Measurements from ENCODE around the gene PTPRC. TPM values are rescaled to one million over a fixed set of nuclear protein-coding genes. Genes with fewer than 3 reads are reported as not detected.

Gene PTPRC
- total and polyA plus RNA-seq, 2 donors: 130 to 490 TPM

- Histone ChIP-seq H3K27ac (ENCODE audit: low read depth in 1 of 2, low read length in 1 of 2) (no peak overlapping the region), H3K27me3 (ENCODE audit: control insufficient read depth in 2 of 2, insufficient read depth in 1 of 2, low read length in 1 of 2) (no peaks in the 10 kb centered on the region), H3K36me3 (ENCODE audit: control insufficient read depth in 2 of 2, insufficient read depth in 2 of 2, low read length in 1 of 2) (peaks cover 16 to 80% of the 10 kb centered on the region in 2 donors), H3K4me1 (ENCODE audit: control insufficient read depth in 2 of 2, insufficient read depth in 2 of 2, low read length in 2 of 2) (no peaks in the 10 kb centered on the region), H3K4me3 (ENCODE audit: low read length in 2 of 2) (no peak overlapping the region), H3K9me3 (ENCODE audit: control insufficient read depth in 2 of 2, insufficient read depth in 1 of 2, low read length in 1 of 2) (no peaks in the 10 kb centered on the region)
- 99% methylated on average over 5 of the region's 5 CpGs for WGBS
- DNase-seq (ENCODE audit: low read depth in 6 of 9, low spot score in 9 of 9): no peak
Measured at GRCh38 chr1:198708761-198709525, 70.1 kb downstream of the PTPRC start.

GRCh38 chr1:198711837-198712236 lies 73.0 kb downstream of the PTPRC start:
- H3K27me3 ChIP-seq (ENCODE audit: control insufficient read depth in 2 of 2, insufficient read depth in 1 of 2, low read length in 1 of 2): no peaks in the 10 kb centered on the region
- no peaks in the 10 kb centered on the region for H3K9me3 ChIP-seq (ENCODE audit: control insufficient read depth in 2 of 2, insufficient read depth in 1 of 2, low read length in 1 of 2)
- H3K4me3 ChIP-seq (ENCODE audit: low read length in 2 of 2): no peak overlapping the region
- 93% methylated on average over 1 of the region's 1 CpG for WGBS
- H3K4me1 ChIP-seq (ENCODE audit: control insufficient read depth in 2 of 2, insufficient read depth in 2 of 2, low read length in 2 of 2): no peaks in the 10 kb centered on the region
- no peak for DNase-seq (ENCODE audit: low read depth in 6 of 9, low spot score in 9 of 9)
- H3K27ac ChIP-seq (ENCODE audit: low read depth in 1 of 2, low read length in 1 of 2): no peak overlapping the region
- H3K36me3 ChIP-seq (ENCODE audit: control insufficient read depth in 2 of 2, insufficient read depth in 2 of 2, low read length in 1 of 2): peaks cover 18 to 75% of the 10 kb centered on the region in 2 donors

- Histone ChIP-seq H3K4me1 (ENCODE audit: control insufficient read depth in 2 of 2, insufficient read depth in 2 of 2, low read length in 2 of 2) (no peaks in the 10 kb centered on the region), H3K27ac (ENCODE audit: low read depth in 1 of 2, low read length in 1 of 2) (no peak overlapping the region), H3K4me3 (ENCODE audit: low read length in 2 of 2) (no peak overlapping the region), H3K36me3 (ENCODE audit: control insufficient read depth in 2 of 2, insufficient read depth in 2 of 2, low read length in 1 of 2) (peaks cover 23 to 78% of the 10 kb centered on the region in 2 donors), H3K9me3 (ENCODE audit: control insufficient read depth in 2 of 2, insufficient read depth in 1 of 2, low read length in 1 of 2) (no peaks in the 10 kb centered on the region), H3K27me3 (ENCODE audit: control insufficient read depth in 2 of 2, insufficient read depth in 1 of 2, low read length in 1 of 2) (no peaks in the 10 kb centered on the region)
- no peak for DNase-seq (ENCODE audit: low read depth in 6 of 9, low spot score in 9 of 9)
Measured at GRCh38 chr1:198713081-198713480, 74.2 kb downstream of the PTPRC start.

GRCh38 chr1:198714271-198714670 lies 75.4 kb downstream of the PTPRC start:
- Histone ChIP-seq H3K4me1 (ENCODE audit: control insufficient read depth in 2 of 2, insufficient read depth in 2 of 2, low read length in 2 of 2) (no peaks in the 10 kb centered on the region), H3K36me3 (ENCODE audit: control insufficient read depth in 2 of 2, insufficient read depth in 2 of 2, low read length in 1 of 2) (peaks cover 18 to 76% of the 10 kb centered on the region in 2 donors), H3K27ac (ENCODE audit: low read depth in 1 of 2, low read length in 1 of 2) (no peak overlapping the region), H3K27me3 (ENCODE audit: control insufficient read depth in 2 of 2, insufficient read depth in 1 of 2, low read length in 1 of 2) (no peaks in the 10 kb centered on the region), H3K4me3 (ENCODE audit: low read length in 2 of 2) (no peak overlapping the region), H3K9me3 (ENCODE audit: control insufficient read depth in 2 of 2, insufficient read depth in 1 of 2, low read length in 1 of 2) (no peaks in the 10 kb centered on the region)
- no peak for DNase-seq (ENCODE audit: low read depth in 6 of 9, low spot score in 9 of 9)
- WGBS: 95% methylated on average over 5 of the region's 5 CpGs

- Histone ChIP-seq H3K27ac (ENCODE audit: low read depth in 1 of 2, low read length in 1 of 2) (no peak overlapping the region), H3K9me3 (ENCODE audit: control insufficient read depth in 2 of 2, insufficient read depth in 1 of 2, low read length in 1 of 2) (no peaks in the 10 kb centered on the region), H3K27me3 (ENCODE audit: control insufficient read depth in 2 of 2, insufficient read depth in 1 of 2, low read length in 1 of 2) (no peaks in the 10 kb centered on the region), H3K4me3 (ENCODE audit: low read length in 2 of 2) (no peak overlapping the region), H3K4me1 (ENCODE audit: control insufficient read depth in 2 of 2, insufficient read depth in 2 of 2, low read length in 2 of 2) (no peaks in the 10 kb centered on the region), H3K36me3 (ENCODE audit: control insufficient read depth in 2 of 2, insufficient read depth in 2 of 2, low read length in 1 of 2) (peaks cover 23 to 77% of the 10 kb centered on the region in 2 donors)
- 94% methylated on average over 5 of the region's 5 CpGs for WGBS
- DNase-seq (ENCODE audit: low read depth in 6 of 9, low spot score in 9 of 9): no peak
Measured at GRCh38 chr1:198716051-198716450, 77.2 kb downstream of the PTPRC start.

GRCh38 chr1:198717510-198717909 lies 78.7 kb downstream of the PTPRC start:
- Histone ChIP-seq H3K9me3 (ENCODE audit: control insufficient read depth in 2 of 2, insufficient read depth in 1 of 2, low read length in 1 of 2) (no peaks in the 10 kb centered on the region), H3K4me3 (ENCODE audit: low read length in 2 of 2) (no peak overlapping the region), H3K27me3 (ENCODE audit: control insufficient read depth in 2 of 2, insufficient read depth in 1 of 2, low read length in 1 of 2) (no peaks in the 10 kb centered on the region), H3K4me1 (ENCODE audit: control insufficient read depth in 2 of 2, insufficient read depth in 2 of 2, low read length in 2 of 2) (no peaks in the 10 kb centered on the region), H3K36me3 (ENCODE audit: control insufficient read depth in 2 of 2, insufficient read depth in 2 of 2, low read length in 1 of 2) (peaks cover 23 to 66% of the 10 kb centered on the region in 2 donors), H3K27ac (ENCODE audit: low read depth in 1 of 2, low read length in 1 of 2) (no peak overlapping the region)
- DNase-seq (ENCODE audit: low read depth in 6 of 9, low spot score in 9 of 9): no peak
- 95% methylated on average over 1 of the region's 1 CpG for WGBS

GRCh38 chr1:198723127-198723526 lies 84.3 kb downstream of the PTPRC start:
- peaks cover 24 to 63% of the 10 kb centered on the region in 2 donors for H3K36me3 ChIP-seq (ENCODE audit: control insufficient read depth in 2 of 2, insufficient read depth in 2 of 2, low read length in 1 of 2)
- H3K9me3 ChIP-seq (ENCODE audit: control insufficient read depth in 2 of 2, insufficient read depth in 1 of 2, low read length in 1 of 2): no peaks in the 10 kb centered on the region
- H3K27ac ChIP-seq (ENCODE audit: low read depth in 1 of 2, low read length in 1 of 2): no peak overlapping the region
- H3K27me3 ChIP-seq (ENCODE audit: control insufficient read depth in 2 of 2, insufficient read depth in 1 of 2, low read length in 1 of 2): no peaks in the 10 kb centered on the region
- DNase-seq (ENCODE audit: low read depth in 6 of 9, low spot score in 9 of 9): no peak
- no peaks in the 10 kb centered on the region for H3K4me1 ChIP-seq (ENCODE audit: control insufficient read depth in 2 of 2, insufficient read depth in 2 of 2, low read length in 2 of 2)
- no peak overlapping the region for H3K4me3 ChIP-seq (ENCODE audit: low read length in 2 of 2)

- Histone ChIP-seq H3K27ac (ENCODE audit: low read depth in 1 of 2, low read length in 1 of 2) (no peak overlapping the region), H3K9me3 (ENCODE audit: control insufficient read depth in 2 of 2, insufficient read depth in 1 of 2, low read length in 1 of 2) (no peaks in the 10 kb centered on the region), H3K4me3 (ENCODE audit: low read length in 2 of 2) (no peak overlapping the region), H3K36me3 (ENCODE audit: control insufficient read depth in 2 of 2, insufficient read depth in 2 of 2, low read length in 1 of 2) (peaks cover 31 to 74% of the 10 kb centered on the region in 2 donors), H3K27me3 (ENCODE audit: control insufficient read depth in 2 of 2, insufficient read depth in 1 of 2, low read length in 1 of 2) (no peaks in the 10 kb centered on the region), H3K4me1 (ENCODE audit: control insufficient read depth in 2 of 2, insufficient read depth in 2 of 2, low read length in 2 of 2) (no peaks in the 10 kb centered on the region)
- no peak for DNase-seq (ENCODE audit: low read depth in 6 of 9, low spot score in 9 of 9)
Measured at GRCh38 chr1:198725090-198725489, 86.2 kb downstream of the PTPRC start.

GRCh38 chr1:198726455-198726854 lies 87.6 kb downstream of the PTPRC start:
- DNase-seq (ENCODE audit: low read depth in 6 of 9, low spot score in 9 of 9): no peak
- Histone ChIP-seq H3K27ac (ENCODE audit: low read depth in 1 of 2, low read length in 1 of 2) (no peak overlapping the region), H3K36me3 (ENCODE audit: control insufficient read depth in 2 of 2, insufficient read depth in 2 of 2, low read length in 1 of 2) (peaks cover 34 to 76% of the 10 kb centered on the region in 2 donors), H3K4me3 (ENCODE audit: low read length in 2 of 2) (no peak overlapping the region), H3K9me3 (ENCODE audit: control insufficient read depth in 2 of 2, insufficient read depth in 1 of 2, low read length in 1 of 2) (no peaks in the 10 kb centered on the region), H3K27me3 (ENCODE audit: control insufficient read depth in 2 of 2, insufficient read depth in 1 of 2, low read length in 1 of 2) (no peaks in the 10 kb centered on the region), H3K4me1 (ENCODE audit: control insufficient read depth in 2 of 2, insufficient read depth in 2 of 2, low read length in 2 of 2) (no peaks in the 10 kb centered on the region)
